ENCODE measurements around the gene ARSJ. TPM values are rescaled to one million over a fixed set of nuclear protein-coding genes. Genes with fewer than 3 reads are reported as not detected.

The ARSJ gene
- total and polyA plus RNA-seq, 2 experiments from 2014 or later = 4.3 to 6.6 TPM

DNA sequence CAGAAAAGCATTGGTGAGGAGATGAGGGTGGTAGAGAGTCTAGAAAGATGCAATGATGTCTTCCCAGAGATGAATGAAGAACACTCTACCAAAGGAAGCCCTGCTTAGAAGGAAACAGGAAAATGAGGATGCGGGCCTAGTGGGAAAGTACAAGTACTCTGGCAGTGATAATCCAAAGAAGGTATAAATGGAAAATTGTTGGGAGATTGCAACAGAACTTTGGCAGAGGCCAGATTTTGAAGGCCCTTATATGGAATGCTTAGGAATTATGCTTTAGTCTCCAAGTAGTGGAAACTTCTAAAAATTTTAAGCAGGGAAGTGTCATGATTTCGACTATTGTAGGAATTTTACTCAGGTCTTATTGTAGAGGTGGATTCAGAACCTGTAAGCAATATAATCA is 11.0 kb downstream of the ARSJ start:
- Mint-ChIP-seq H3K27ac (no peak overlapping the region), H3K4me3 (no peak overlapping the region), H3K36me3 (ENCODE audit: low read depth) (no peaks in the 10 kb centered on the region; the same call in 2 of the 3 replicates), H3K9me3 (no peaks in the 10 kb centered on the region; the same call in 2 of the 3 replicates), H3K27me3 (ENCODE audit: insufficient read depth, low read depth, poor library complexity) (no peaks in the 10 kb centered on the region), H3K4me1 (no peaks in the 10 kb centered on the region; the same call in 2 of the 3 replicates)
- Histone ChIP-seq H3K27ac (ENCODE audit: low read depth) (no peak overlapping the region), H3K4me1 (ENCODE audit: insufficient read depth) (no peaks in the 10 kb centered on the region), H3K79me2 (replicated peaks; ENCODE audit: insufficient read depth) (no peaks in the 10 kb centered on the region), H3K9me2 (ENCODE audit: insufficient read depth) (no peaks in the 10 kb centered on the region), H3K36me3 (ENCODE audit: insufficient read depth) (no peaks in the 10 kb centered on the region), H3K4me2 (no peak overlapping the region), H3K27me3 (ENCODE audit: insufficient read depth) (no peaks in the 10 kb centered on the region), H3F3A (replicated peaks; ENCODE audit: low read depth) (no peaks in the 10 kb centered on the region), H4K20me1 (replicated peaks; ENCODE audit: insufficient read depth) (no peaks in the 10 kb centered on the region), H2AFZ (no peak overlapping the region), H3K4me3 (no peak overlapping the region)
- TF ChIP-seq, protein P1, sequence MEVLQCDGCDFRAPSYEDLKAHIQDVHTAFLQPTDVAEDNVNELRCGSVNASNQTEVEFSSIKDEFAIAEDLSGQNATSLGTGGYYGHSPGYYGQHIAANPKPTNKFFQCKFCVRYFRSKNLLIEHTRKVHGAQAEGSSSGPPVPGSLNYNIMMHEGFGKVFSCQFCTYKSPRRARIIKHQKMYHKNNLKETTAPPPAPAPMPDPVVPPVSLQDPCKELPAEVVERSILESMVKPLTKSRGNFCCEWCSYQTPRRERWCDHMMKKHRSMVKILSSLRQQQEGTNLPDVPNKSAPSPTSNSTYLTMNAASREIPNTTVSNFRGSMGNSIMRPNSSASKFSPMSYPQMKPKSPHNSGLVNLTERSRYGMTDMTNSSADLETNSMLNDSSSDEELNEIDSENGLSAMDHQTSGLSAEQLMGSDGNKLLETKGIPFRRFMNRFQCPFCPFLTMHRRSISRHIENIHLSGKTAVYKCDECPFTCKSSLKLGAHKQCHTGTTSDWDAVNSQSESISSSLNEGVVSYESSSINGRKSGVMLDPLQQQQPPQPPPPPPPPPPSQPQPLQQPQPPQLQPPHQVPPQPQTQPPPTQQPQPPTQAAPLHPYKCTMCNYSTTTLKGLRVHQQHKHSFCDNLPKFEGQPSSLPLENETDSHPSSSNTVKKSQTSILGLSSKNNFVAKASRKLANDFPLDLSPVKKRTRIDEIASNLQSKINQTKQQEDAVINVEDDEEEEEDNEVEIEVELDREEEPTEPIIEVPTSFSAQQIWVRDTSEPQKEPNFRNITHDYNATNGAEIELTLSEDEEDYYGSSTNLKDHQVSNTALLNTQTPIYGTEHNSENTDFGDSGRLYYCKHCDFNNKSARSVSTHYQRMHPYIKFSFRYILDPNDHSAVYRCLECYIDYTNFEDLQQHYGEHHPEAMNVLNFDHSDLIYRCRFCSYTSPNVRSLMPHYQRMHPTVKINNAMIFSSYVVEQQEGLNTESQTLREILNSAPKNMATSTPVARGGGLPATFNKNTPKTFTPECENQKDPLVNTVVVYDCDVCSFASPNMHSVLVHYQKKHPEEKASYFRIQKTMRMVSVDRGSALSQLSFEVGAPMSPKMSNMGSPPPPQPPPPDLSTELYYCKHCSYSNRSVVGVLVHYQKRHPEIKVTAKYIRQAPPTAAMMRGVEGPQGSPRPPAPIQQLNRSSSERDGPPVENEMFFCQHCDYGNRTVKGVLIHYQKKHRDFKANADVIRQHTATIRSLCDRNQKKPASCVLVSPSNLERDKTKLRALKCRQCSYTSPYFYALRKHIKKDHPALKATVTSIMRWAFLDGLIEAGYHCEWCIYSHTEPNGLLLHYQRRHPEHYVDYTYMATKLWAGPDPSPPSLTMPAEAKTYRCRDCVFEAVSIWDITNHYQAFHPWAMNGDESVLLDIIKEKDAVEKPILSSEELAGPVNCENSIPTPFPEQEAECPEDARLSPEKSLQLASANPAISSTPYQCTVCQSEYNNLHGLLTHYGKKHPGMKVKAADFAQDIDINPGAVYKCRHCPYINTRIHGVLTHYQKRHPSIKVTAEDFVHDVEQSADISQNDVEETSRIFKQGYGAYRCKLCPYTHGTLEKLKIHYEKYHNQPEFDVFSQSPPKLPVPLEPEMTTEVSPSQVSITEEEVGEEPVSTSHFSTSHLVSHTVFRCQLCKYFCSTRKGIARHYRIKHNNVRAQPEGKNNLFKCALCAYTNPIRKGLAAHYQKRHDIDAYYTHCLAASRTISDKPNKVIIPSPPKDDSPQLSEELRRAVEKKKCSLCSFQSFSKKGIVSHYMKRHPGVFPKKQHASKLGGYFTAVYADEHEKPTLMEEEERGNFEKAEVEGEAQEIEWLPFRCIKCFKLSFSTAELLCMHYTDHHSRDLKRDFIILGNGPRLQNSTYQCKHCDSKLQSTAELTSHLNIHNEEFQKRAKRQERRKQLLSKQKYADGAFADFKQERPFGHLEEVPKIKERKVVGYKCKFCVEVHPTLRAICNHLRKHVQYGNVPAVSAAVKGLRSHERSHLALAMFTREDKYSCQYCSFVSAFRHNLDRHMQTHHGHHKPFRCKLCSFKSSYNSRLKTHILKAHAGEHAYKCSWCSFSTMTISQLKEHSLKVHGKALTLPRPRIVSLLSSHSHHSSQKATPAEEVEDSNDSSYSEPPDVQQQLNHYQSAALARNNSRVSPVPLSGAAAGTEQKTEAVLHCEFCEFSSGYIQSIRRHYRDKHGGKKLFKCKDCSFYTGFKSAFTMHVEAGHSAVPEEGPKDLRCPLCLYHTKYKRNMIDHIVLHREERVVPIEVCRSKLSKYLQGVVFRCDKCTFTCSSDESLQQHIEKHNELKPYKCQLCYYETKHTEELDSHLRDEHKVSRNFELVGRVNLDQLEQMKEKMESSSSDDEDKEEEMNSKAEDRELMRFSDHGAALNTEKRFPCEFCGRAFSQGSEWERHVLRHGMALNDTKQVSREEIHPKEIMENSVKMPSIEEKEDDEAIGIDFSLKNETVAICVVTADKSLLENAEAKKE (CRISPR knock-in tag; IDR thresholded peaks at IDR 0.05) = no peak
- TF ChIP-seq STAT1 (IDR thresholded peaks at IDR 0.05; ENCODE audit: unreplicated experiment) = no peak
- TF ChIP-seq CREB1 (CRISPR knock-in tag; IDR thresholded peaks at IDR 0.05; ENCODE audit: low read depth) = no peak
- TF ChIP-seq, protein P2, sequence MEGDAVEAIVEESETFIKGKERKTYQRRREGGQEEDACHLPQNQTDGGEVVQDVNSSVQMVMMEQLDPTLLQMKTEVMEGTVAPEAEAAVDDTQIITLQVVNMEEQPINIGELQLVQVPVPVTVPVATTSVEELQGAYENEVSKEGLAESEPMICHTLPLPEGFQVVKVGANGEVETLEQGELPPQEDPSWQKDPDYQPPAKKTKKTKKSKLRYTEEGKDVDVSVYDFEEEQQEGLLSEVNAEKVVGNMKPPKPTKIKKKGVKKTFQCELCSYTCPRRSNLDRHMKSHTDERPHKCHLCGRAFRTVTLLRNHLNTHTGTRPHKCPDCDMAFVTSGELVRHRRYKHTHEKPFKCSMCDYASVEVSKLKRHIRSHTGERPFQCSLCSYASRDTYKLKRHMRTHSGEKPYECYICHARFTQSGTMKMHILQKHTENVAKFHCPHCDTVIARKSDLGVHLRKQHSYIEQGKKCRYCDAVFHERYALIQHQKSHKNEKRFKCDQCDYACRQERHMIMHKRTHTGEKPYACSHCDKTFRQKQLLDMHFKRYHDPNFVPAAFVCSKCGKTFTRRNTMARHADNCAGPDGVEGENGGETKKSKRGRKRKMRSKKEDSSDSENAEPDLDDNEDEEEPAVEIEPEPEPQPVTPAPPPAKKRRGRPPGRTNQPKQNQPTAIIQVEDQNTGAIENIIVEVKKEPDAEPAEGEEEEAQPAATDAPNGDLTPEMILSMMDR (conservative IDR thresholded peaks at IDR 0.05; ENCODE audit: low read depth in 2 of 2) = no peak
- no peak for TF ChIP-seq ZNF114 (CRISPR knock-in tag; IDR thresholded peaks at IDR 0.05)
- TF ChIP-seq EZH2phosphoT487 (IDR thresholded peaks at IDR 0.05; ENCODE audit: unreplicated experiment) = no peak
- no peak for TF ChIP-seq JUNB (IDR thresholded peaks at IDR 0.05; ENCODE audit: unreplicated experiment)
- TF ChIP-seq ZNF331 (CRISPR knock-in tag; IDR thresholded peaks at IDR 0.05; ENCODE audit: low read depth) = no peak
- TF ChIP-seq EZH2 (IDR thresholded peaks at IDR 0.05; ENCODE audit: low read depth, unreplicated experiment) = no peak
- ATAC-seq = no peak
- no peak for DNase-seq (ENCODE audit: low spot score)

Data from GM23338 (cell line).